GM19468 (cell line): Measurements from ENCODE around the gene PPDPF.
"Not testable (repeated sequence)": the region's sequence is repeated elsewhere in the genome, so short reads cannot be mapped to it uniquely, and the experiment has no call there.

Experiments used
- ATAC-seq: cut with Tn5 transposase; IDR thresholded peaks from one replicate; pipeline ENCODE4 v1.9.1; 2021; ENCODE audit warnings: mild to moderate bottlenecking, moderate library complexity, moderate number of reproducible peaks; ENCODE audit not compliant: unreplicated experiment; ENCODE audit errors: extremely low read depth

The PPDPF gene

DNA sequence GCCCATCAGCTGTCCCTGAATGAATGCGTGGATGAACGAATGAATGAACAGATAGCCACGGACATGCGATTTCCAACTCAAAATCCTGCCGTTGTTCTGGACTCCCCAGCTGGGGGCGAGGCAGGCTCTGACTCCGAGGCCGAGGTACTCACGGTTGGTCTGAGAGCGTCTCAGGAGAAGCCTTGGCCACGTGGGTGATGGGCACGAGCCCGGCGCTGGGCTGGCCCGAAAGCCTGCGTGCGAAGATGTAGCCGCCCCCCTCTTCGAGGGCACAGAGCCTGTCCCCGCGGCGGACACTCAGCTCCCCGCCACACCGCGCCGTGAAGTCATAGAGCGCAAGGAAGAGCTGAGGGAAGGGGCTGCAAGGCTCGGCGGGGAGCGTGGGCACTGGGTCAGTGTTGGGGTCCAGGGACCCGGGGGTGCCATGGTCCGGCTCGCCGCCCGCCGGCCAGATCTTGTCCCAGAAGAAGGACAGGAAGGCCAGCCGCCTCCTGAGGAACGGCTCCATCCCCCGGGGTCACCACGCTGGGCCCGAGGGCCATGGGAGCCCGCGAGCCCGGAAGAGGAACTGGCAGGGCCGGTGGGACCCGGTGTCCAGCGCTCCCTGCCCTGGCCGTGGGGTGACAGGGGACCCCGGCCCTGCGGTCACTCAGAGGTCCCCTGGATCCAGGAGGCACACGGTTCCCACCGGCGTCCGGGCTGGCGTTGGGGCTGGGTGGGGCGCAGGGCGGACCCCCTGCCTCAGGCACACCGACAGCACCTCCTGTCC is 26.6 kb downstream of the PPDPF start:
- no peak for ATAC-seq

GRCh38 chr20:63547725-63548480 is 27.3 kb downstream of the PPDPF start, which contains the start of gene SRMS:
TSS of gene SRMS (minus strand) at chr20:63547749. CDS start at chr20:63547463, 286 bp downstream.
- ATAC-seq = no peak

DNA sequence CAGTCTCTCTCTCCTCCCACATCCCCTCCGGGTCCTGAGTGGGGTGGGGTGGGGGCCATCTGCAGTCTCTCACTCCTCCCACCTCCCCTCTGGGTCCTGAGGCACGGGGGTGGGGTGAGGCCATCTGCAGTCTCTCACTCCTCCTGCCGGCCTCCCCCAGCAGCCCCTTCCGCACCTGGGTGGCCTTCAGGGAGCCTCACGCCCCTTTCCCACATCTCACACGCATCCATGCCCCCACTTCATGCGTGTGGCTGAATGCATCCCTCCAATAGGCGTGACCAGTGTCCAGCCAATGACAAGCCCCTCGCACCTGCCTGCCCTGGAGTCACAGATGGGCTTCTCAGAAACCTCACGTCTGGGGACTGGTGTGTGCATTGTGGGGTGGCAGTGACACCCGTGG is 28.0 kb downstream of the PPDPF start:
- ATAC-seq = no peak

DNA sequence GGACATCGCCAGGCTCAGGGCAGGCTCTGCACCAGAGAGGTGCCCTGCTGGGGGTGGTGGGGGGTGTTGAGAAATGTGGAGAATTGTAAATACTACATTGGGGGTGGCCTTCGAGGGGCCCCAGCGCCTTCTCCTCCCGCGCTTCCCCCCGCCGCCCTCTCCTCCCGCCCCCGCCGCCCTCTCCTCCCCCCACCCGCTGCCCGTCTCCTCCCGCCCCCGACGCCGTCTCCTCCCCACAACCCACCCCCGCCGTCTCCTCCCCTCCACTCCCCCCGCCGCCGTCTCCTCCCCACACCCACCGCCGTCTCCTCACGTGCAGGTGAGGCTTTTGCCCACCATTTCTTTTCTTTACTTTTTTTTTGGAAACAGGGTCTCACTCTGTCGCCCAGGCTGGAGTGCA is 28.5 kb downstream of the PPDPF start:
- no peak for ATAC-seq

GRCh38 chr20:63549679-63550282 is 29.2 kb downstream of the PPDPF start:
- no peak for ATAC-seq

GRCh38 chr20:63551068-63551467 is 30.5 kb downstream of the PPDPF start:
- ATAC-seq = no peak

- ATAC-seq = no peak
Measured at GRCh38 chr20:63552481-63553249, 32.1 kb downstream of the PPDPF start.

DNA sequence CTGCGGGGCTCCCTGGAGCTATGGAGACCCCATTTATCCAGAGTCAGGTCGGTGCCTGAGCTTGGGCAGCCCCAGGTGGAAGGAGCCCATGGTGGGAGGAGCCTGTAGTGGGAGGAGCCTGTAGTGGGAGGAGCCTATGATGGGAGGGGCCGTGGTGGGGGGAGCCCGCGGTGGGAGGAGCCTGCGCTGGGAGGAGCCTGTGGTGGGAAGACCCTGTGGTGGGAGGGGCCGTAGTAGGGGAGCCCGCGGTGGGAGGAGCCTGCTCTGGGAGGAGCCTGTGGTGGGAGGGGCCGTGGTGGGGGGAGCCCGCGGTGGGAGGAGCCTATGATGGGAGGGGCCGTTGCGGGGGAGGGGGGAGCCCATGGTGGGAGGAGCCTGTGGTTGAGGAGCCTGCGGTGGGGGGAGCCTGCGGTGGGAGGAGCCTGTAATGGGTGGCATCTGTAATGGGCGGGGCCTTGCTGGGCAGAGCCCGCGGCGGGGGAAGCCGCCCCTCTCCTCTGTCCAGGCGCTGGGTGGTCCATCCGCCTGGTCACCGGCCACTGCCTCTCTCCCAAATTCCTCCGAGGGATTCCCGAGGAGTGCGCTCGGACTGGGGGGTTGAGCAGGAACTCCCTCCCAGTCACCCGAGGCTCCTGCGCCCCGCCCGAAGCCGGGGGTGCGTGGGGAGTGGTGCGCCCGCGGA is 32.8 kb downstream of the PPDPF start:
- no peak for ATAC-seq

DNA sequence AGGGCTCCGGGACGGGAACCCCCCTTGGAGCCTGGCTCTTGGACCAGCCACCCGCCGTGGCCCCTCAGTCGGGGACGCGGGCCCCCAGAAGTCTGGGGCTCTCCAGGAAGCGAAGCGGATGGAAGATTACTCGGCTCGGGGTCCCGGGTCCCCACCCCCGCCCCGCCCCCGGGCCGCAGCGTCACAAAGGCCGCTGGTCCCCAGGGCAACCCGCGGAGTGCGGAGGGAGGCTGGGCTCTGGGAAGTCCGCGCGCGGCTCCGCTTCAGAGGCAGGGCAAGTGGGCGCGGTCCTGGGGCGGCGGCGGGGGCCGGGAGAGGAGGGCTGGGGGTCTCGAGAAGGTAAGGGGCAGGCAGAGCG is 33.3 kb downstream of the PPDPF start, which contains the start of gene FNDC11:
Gene FNDC11, plus strand, starts transcription at position 227 of the 358 bp plus-strand sequence. CDS start 1,505 bp downstream, outside the sequence.
- ATAC-seq = no peak

- ATAC-seq = no peak
Measured at GRCh38 chr20:63554361-63555278, 34.1 kb downstream of the PPDPF start.

DNA sequence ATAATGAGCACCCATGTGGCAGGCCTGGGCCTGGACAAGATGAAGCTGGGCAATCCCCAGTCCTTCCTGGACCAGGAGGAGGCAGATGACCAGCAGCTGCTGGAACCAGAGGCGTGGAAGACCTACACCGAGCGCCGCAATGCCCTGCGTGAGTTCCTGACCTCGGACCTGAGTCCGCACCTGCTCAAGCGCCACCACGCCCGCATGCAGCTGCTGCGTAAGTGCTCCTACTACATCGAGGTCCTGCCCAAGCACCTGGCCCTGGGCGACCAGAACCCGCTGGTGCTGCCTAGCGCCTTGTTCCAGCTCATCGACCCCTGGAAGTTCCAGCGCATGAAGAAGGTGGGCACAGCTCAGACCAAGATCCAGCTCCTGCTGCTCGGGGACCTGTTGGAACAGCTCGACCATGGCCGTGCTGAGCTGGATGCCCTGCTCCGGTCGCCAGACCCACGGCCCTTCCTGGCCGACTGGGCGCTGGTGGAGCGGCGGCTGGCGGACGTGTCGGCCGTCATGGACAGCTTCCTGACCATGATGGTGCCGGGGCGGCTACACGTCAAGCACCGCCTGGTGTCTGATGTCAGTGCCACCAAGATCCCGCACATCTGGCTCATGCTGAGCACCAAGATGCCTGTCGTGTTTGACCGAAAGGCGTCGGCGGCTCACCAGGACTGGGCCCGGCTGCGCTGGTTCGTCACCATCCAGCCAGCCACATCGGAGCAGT is 35.3 kb downstream of the PPDPF start:
- no peak for ATAC-seq

DNA sequence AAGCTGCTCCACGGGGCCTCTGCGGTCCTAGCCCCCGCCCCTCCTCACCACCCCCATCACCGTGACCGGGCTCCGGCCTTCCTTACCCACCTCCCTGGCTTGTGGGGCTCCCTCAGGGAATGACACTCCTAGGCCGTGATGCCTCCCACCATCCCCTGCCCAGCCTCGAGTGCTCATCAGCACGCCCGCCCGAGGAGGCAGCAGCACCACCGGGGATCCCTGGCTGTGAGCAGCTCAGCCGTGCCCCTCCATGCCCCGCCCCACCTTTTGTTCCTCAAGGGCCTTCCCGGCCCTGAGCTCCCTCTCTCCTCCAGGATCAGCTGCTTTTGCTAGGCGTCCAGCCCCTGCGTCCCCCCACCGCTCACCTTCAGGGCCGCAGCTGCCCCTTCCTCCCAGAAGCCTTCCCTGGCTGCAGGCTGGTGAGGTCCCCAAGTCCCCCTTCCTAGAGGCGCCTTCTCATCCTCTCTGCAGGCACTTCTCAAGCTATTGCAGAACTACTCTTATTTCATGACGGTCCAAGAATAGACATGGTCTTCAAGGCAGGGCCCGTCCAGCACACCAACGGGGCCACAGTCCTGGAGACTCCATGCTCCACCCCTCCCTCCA is 36.4 kb downstream of the PPDPF start:
- ATAC-seq = no peak

- no peak for ATAC-seq
Measured at GRCh38 chr20:63557481-63557891, 36.9 kb downstream of the PPDPF start.

DNA sequence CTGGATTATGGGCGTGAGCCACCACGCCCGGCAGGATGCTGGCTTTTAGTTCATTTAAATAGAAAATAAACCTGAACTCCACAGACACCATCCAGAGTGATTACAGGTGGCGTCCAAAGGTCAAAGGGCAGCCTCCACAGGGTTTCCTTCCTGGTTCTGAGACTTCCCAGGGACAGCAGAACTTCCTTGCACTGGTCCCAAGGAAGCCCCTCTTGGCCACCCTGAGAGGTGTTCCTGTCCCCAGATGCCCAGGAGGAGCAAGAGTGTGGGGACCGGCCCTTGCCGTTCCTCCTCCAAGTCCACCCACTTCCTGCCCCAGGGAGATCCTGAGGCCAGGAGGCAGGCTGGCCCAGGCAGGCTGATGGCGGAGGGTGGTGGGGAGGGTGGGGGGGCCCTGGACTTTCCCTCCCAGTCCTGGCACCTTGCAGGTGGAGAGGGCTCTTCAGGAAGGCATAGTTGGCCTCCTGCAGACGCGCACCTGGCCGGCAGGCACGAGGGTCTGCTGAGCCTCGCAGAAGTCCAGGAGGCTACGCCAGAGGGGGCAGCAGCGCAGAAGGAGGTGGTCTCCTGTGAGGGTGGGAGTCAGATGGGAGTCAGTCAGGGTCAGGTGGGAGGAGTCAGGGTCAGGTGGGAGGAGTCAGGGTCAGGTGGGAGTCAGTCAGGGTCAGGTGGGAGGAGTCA is 38.4 kb downstream of the PPDPF start:
- ATAC-seq = no peak

DNA sequence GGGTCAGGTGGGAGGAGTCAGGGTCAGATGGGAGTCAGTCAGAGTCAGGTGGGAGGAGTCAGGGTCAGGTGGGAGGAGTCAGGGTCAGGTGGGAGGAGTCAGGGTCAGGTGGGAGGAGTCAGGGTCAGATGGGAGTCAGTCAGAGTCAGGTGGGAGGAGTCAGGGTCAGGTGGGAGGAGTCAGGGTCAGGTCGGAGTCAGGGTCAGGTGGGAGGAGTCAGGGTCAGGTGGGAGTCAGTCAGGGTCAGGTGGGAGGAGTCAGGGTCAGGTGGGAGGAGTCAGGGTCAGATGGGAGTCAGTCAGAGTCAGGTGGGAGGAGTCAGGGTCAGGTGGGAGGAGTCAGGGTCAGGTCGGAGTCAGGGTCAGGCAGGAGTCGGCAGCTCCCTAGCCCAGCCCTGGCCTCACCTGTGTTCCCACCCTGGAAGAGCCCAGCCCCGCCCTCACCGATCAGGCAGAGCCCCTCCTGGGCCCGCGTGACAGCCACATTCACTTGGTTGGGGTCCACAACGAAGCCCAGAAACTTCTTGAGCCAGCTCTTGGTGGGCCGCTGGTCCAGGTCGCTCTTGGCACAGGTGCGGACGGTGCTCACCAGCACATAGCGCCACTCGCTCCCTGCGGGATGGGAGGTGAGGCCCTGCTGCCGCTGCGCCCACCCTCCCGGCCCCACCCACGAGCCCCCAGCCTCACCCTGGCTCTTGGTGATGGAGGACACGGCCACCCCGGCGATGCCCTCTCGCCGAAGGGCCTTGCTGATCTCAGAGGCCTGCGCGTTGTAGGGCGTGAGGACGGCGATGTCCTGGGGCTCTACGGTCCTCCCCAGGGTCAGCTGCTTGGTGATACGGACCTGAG is 39.1 kb downstream of the PPDPF start:
- ATAC-seq = not testable (repeated sequence)

- ATAC-seq = no peak
Measured at GRCh38 chr20:63560333-63560805, 39.8 kb downstream of the PPDPF start.
